HG03064 (cell line): ENCODE data around the gene PLCB3.
A peak's percentile ranks its signal among the peaks of the same experiment; 100 is the strongest.

Source experiments
- ATAC-seq: cut with Tn5 transposase; IDR thresholded peaks from one replicate; pipeline ENCODE4 v1.9.1; 2021; ENCODE audit warnings: low read depth; ENCODE audit not compliant: unreplicated experiment

The PLCB3 gene

GRCh38 chr11:64284048-64284961 lies 33.0 kb downstream of the PLCB3 start, which contains the start of gene BAD:
TSS of gene BAD (minus strand) at chr11:64284665. CDS start at chr11:64284368, 297 bp downstream.
- ATAC-seq, result peak; percentile 50

- peak; percentile 58 for ATAC-seq
These were observed 33.9 kb downstream of the PLCB3 start, which contains the start of gene GPR137 for GRCh38 chr11:64284962-64285884. TSS of gene GPR137 (plus strand) at chr11:64285848. CDS start at chr11:64286525, 677 bp downstream.

- ATAC-seq, result no peak
These were observed 34.8 kb downstream of the PLCB3 start for GRCh38 chr11:64285885-64286800.

GRCh38 chr11:64286801-64287159 lies 35.5 kb downstream of the PLCB3 start:
- ATAC-seq, result no peak

- ATAC-seq, result no peak
These were observed 36.5 kb downstream of the PLCB3 start for GRCh38 chr11:64287676-64288352.

- no peak for ATAC-seq
These were observed 37.0 kb downstream of the PLCB3 start for GRCh38 chr11:64288353-64288750.

GRCh38 chr11:64289002-64289564 lies 37.8 kb downstream of the PLCB3 start:
- ATAC-seq, result no peak

- no peak for ATAC-seq
These were observed 39.3 kb downstream of the PLCB3 start for GRCh38 chr11:64290352-64291261.

GRCh38 chr11:64291262-64291751 lies 40.0 kb downstream of the PLCB3 start, which contains the start of gene KCNK4:
TSS of gene KCNK4 (plus strand) at chr11:64291302. CDS start at chr11:64293019, 1,717 bp downstream.
- no peak for ATAC-seq

- ATAC-seq, result no peak
These were observed 40.6 kb downstream of the PLCB3 start for GRCh38 chr11:64291752-64292459.

GRCh38 chr11:64292460-64293254 lies 41.3 kb downstream of the PLCB3 start:
- no peak for ATAC-seq

GRCh38 chr11:64294774-64295173 lies 43.4 kb downstream of the PLCB3 start:
- ATAC-seq, result no peak

GRCh38 chr11:64295760-64296159 lies 44.4 kb downstream of the PLCB3 start:
- no peak for ATAC-seq

- ATAC-seq, result no peak
These were observed 44.9 kb downstream of the PLCB3 start for GRCh38 chr11:64296236-64296635.

- no peak for ATAC-seq
These were observed 45.7 kb downstream of the PLCB3 start for GRCh38 chr11:64296830-64297698.
